ENCODE data around the gene MCM10. TPM values are rescaled to one million over a fixed set of nuclear protein-coding genes. Genes with fewer than 3 reads are reported as not detected.

MCM10 gene
- total RNA-seq, 1 experiment from 2014 or later = 43.1 TPM

DNA sequence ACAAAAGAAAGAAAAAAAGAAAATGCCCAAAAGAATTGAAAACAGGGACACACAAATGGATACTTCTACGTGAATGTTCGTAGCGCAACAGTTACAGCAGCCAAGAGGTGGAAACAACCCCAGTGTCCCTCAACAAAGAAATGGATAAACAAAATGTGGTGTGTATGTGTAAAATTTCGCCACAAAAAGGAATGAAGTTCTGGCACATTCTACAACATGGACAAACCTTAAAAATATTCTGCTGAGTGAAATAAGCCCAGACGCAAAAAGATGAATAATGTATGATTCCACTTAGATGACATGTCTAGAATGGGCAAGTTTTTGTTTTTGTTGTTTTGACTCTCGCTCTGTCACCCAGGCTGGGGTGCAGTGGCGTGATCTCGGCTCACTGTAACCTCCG is 61.9 kb downstream of the MCM10 start (continued):
- TF ChIP-seq CTCF (IDR thresholded peaks at IDR 0.05 in 2 of 3, conservative IDR thresholded peaks at IDR 0.05 in 1 of 3; ENCODE audit: borderline replicate concordance in 1 of 3, insufficient read depth in 1 of 3, low read depth in 2 of 3, low read length in 2 of 3) (no peak), SP1 (IDR thresholded peaks at IDR 0.05; ENCODE audit: low read depth) (no peak), ELF1 (IDR thresholded peaks at IDR 0.05; ENCODE audit: borderline replicate concordance, low read depth) (no peak)

- BruUV-seq (replicated peaks) = no TSS peak
- ATAC-seq (no peak), DNase-seq (ENCODE audit: low read depth, low spot score) (no peak)
- Histone ChIP-seq H3K4me2 (ENCODE audit: low read length) (no peak overlapping the region), H3K9ac (ENCODE audit: low read length) (no peak overlapping the region), H3K9me2 (ENCODE audit: insufficient read depth) (no peaks in the 10 kb centered on the region), H3K4me1 (ENCODE audit: control insufficient read depth in 1 of 2, insufficient read depth in 2 of 2, low read length in 2 of 2) (peaks cover 4 to 9% of the 10 kb centered on the region in 2 experiments; a peak in 3 of 4 replicates), H3K27ac (ENCODE audit: low read depth, low read length) (no peak overlapping the region), H3K79me2 (ENCODE audit: insufficient read depth, low read length) (no peaks in the 10 kb centered on the region), H2AFZ (ENCODE audit: low read depth, low read length, poor library complexity, severe bottlenecking) (no peak overlapping the region), H3K36me3 (ENCODE audit: control insufficient read depth in 1 of 2, insufficient read depth in 2 of 2, low read length in 2 of 2) (no peaks in the 10 kb centered on the region), H4K20me1 (ENCODE audit: insufficient read depth) (no peaks in the 10 kb centered on the region), H3K27me3 (ENCODE audit: insufficient read depth, low read length) (no peaks in the 10 kb centered on the region), H3K9me3 (ENCODE audit: control insufficient read depth in 1 of 2, insufficient read depth in 1 of 2, low read depth in 1 of 2, low read length in 2 of 2) (no peaks in the 10 kb centered on the region), H3K4me3 (replicated peaks in 1 of 2; ENCODE audit: low read depth in 1 of 2, low read length in 2 of 2) (no peak overlapping the region)
- CTCF ChIA-PET = no interaction called here
- no peak for TF ChIP-seq YY1 (IDR thresholded peaks at IDR 0.05; ENCODE audit: extremely low read depth, insufficient replicate concordance, low read depth, low read length)
- no peak for TF ChIP-seq ELF1 (IDR thresholded peaks at IDR 0.05; ENCODE audit: borderline replicate concordance, low read depth)
- TF ChIP-seq POLR2A (IDR thresholded peaks at IDR 0.05; ENCODE audit: borderline replicate concordance, extremely low read depth, insufficient read depth, insufficient read length) = no peak
- TF ChIP-seq CEBPB (IDR thresholded peaks at IDR 0.05; ENCODE audit: low read depth) = no peak
- TF ChIP-seq REST (IDR thresholded peaks at IDR 0.05; ENCODE audit: low read depth) = no peak
- no peak for TF ChIP-seq SIN3A (IDR thresholded peaks at IDR 0.05; ENCODE audit: low read depth)
- TF ChIP-seq MAX (IDR thresholded peaks at IDR 0.05) = no peak
- no peak for TF ChIP-seq CBX3 (IDR thresholded peaks at IDR 0.05; ENCODE audit: low read depth)
- TF ChIP-seq ZNF274 (IDR thresholded peaks at IDR 0.05; ENCODE audit: low read depth, low read length) = no peak
- no peak for TF ChIP-seq EGR1 (IDR thresholded peaks at IDR 0.05; ENCODE audit: low read depth)
- TF ChIP-seq RAD21 (IDR thresholded peaks at IDR 0.05; ENCODE audit: low read depth) = no peak
- TF ChIP-seq SRF (IDR thresholded peaks at IDR 0.05; ENCODE audit: low read depth) = no peak
- TF ChIP-seq JUND (IDR thresholded peaks at IDR 0.05) = no peak
- no peak for TF ChIP-seq FOSL1 (IDR thresholded peaks at IDR 0.05; ENCODE audit: low read depth)
- intact Hi-C loops (cut with micrococcal nuclease) = loop anchor here (5.0 kb wide), 1 partner anchor 78 kb away; the partner anchor contains the start of gene PHYH
- POLR2A ChIA-PET = no interaction called here
- RAD21 ChIA-PET (ENCODE audit: low non-redundant PET in 1 of 2, low total read pairs in 2 of 2, uncharacterized antibody in 2 of 2, unreplicated experiment in 2 of 2) = no interaction called here
Observed at GRCh38 chr10:13224210-13224995, 63.0 kb downstream of the MCM10 start.

All from HCT116 (cell line).